Measurements from ENCODE around the gene TOX2. TPM values are rescaled to one million over a fixed set of nuclear protein-coding genes. Genes with fewer than 3 reads are reported as not detected.
A peak's percentile ranks its signal among the peaks of the same experiment; 100 is the strongest.

The TOX2 gene
- total RNA-seq, 2 donors from 2014 or later: 2.4 to 3.4 TPM

DNA sequence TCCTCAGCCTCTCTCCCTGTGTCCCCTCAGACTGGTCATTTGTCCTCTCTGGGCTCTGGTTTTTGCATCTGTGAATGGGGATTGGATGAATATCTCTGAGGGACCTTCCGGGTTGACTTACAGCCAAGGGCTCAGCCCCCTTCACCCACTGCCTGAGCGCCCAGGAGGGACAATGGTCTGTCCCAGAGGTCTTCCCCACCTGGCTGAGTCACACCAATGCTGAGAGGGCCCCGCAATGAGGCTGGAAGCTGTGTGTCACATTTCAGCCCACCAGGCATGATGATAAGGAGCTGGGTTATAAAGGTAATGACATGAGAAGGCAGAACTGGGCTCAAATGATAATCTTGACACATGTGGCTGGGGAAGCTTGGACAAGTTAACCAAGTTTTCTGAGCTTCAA is 70.5 kb downstream of the TOX2 start:
- Mint-ChIP-seq H3K4me1 (peaks cover 21% of the 10 kb centered on the region), H3K27ac (no peak overlapping the region), H3K9me3 (peaks cover 5% of the 10 kb centered on the region), H3K27me3 (ENCODE audit: insufficient read depth) (no peaks in the 10 kb centered on the region), H3K4me3 (no peak overlapping the region), H3K36me3 (ENCODE audit: low read depth) (no peaks in the 10 kb centered on the region)
- H3K36me3 ChIP-seq (ENCODE audit: control insufficient read depth, insufficient read depth, low read length): no peaks in the 10 kb centered on the region
- 88 to 92% methylated on average over 2 to 3 of the region's 3 CpGs for WGBS, 2 experiments (ENCODE audit: insufficient coverage in 1 of 2, insufficient read length in 1 of 2)
- no peaks in the 10 kb centered on the region for H3K4me1 ChIP-seq (ENCODE audit: control insufficient read depth, insufficient read depth, low read length)
- no peak overlapping the region for H3K27ac ChIP-seq (ENCODE audit: low read depth, low read length)
- no peak overlapping the region for H3K9ac ChIP-seq (ENCODE audit: extremely low read depth, low read length, poor library complexity, severe bottlenecking)
- DNase-seq: no peak
- TF ChIP-seq, protein P1, sequence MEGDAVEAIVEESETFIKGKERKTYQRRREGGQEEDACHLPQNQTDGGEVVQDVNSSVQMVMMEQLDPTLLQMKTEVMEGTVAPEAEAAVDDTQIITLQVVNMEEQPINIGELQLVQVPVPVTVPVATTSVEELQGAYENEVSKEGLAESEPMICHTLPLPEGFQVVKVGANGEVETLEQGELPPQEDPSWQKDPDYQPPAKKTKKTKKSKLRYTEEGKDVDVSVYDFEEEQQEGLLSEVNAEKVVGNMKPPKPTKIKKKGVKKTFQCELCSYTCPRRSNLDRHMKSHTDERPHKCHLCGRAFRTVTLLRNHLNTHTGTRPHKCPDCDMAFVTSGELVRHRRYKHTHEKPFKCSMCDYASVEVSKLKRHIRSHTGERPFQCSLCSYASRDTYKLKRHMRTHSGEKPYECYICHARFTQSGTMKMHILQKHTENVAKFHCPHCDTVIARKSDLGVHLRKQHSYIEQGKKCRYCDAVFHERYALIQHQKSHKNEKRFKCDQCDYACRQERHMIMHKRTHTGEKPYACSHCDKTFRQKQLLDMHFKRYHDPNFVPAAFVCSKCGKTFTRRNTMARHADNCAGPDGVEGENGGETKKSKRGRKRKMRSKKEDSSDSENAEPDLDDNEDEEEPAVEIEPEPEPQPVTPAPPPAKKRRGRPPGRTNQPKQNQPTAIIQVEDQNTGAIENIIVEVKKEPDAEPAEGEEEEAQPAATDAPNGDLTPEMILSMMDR (conservative IDR thresholded peaks at IDR 0.05): no peak
- no peaks in the 10 kb centered on the region for H3K9me3 ChIP-seq (ENCODE audit: control insufficient read depth, low read length)
- no peaks in the 10 kb centered on the region for H3K27me3 ChIP-seq (ENCODE audit: control insufficient read depth, insufficient read depth, low read length, poor library complexity, severe bottlenecking)
- no peak overlapping the region for H3K4me3 ChIP-seq (ENCODE audit: low read length)

GRCh38 chr20:43985608-43986316 is 71.1 kb downstream of the TOX2 start:
- no peak overlapping the region for H3K27ac Mint-ChIP-seq
- H3K36me3 ChIP-seq (ENCODE audit: control insufficient read depth, insufficient read depth, low read length): no peaks in the 10 kb centered on the region
- H3K27me3 Mint-ChIP-seq (ENCODE audit: insufficient read depth): no peaks in the 10 kb centered on the region
- no peaks in the 10 kb centered on the region for H3K9me3 ChIP-seq (ENCODE audit: control insufficient read depth, low read length)
- DNase-seq: peak; percentile 58
- H3K27ac ChIP-seq (ENCODE audit: low read depth, low read length): no peak overlapping the region
- H3K4me3 Mint-ChIP-seq: no peak overlapping the region
- TF ChIP-seq, protein P1 (conservative IDR thresholded peaks at IDR 0.05): peak; percentile 19
- no peak overlapping the region for H3K4me3 ChIP-seq (ENCODE audit: low read length)
- no peaks in the 10 kb centered on the region for H3K27me3 ChIP-seq (ENCODE audit: control insufficient read depth, insufficient read depth, low read length, poor library complexity, severe bottlenecking)
- H3K36me3 Mint-ChIP-seq (ENCODE audit: low read depth): no peaks in the 10 kb centered on the region
- no peak overlapping the region for H3K9ac ChIP-seq (ENCODE audit: extremely low read depth, low read length, poor library complexity, severe bottlenecking)
- H3K9me3 Mint-ChIP-seq: peaks cover 5% of the 10 kb centered on the region
- H3K4me1 Mint-ChIP-seq: peaks cover 21% of the 10 kb centered on the region
- WGBS, 2 experiments (ENCODE audit: insufficient coverage in 1 of 2, insufficient read length in 1 of 2): 83 to 93% methylated on average over 7 to 9 of the region's 9 CpGs
- H3K4me1 ChIP-seq (ENCODE audit: control insufficient read depth, insufficient read depth, low read length): no peaks in the 10 kb centered on the region

DNA sequence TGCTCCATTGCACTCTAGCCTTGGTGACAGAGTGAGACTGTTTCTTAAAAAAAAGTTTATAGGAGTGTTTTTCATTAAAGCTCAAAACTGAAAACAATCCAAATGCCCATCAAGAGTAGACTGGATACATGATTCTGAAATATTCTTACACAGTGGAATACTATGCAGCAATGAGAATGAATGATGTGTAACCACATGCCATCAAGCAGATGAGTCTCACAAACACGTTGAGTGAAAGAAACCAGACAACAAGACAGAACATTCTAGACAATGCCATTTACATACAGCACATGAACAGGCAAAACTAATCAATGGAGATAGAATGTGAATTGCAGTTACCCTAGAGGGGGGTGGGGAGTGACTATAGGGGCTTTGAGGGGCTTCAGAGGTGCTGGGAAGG is 72.4 kb downstream of the TOX2 start:
- H3K4me1 ChIP-seq (ENCODE audit: control insufficient read depth, insufficient read depth, low read length): no peaks in the 10 kb centered on the region
- TF ChIP-seq, protein P1 (conservative IDR thresholded peaks at IDR 0.05): no peak
- no peak overlapping the region for H3K27ac Mint-ChIP-seq

More for the DNA sequence above, 72.4 kb downstream of the TOX2 start:
- H3K27me3 Mint-ChIP-seq (ENCODE audit: insufficient read depth): no peaks in the 10 kb centered on the region
- no peaks in the 10 kb centered on the region for H3K27me3 ChIP-seq (ENCODE audit: control insufficient read depth, insufficient read depth, low read length, poor library complexity, severe bottlenecking)
- H3K4me3 ChIP-seq (ENCODE audit: low read length): no peak overlapping the region
- H3K27ac ChIP-seq (ENCODE audit: low read depth, low read length): no peak overlapping the region
- H3K4me1 Mint-ChIP-seq: peaks cover 20% of the 10 kb centered on the region
- H3K9ac ChIP-seq (ENCODE audit: extremely low read depth, low read length, poor library complexity, severe bottlenecking): no peak overlapping the region
- no peaks in the 10 kb centered on the region for H3K36me3 ChIP-seq (ENCODE audit: control insufficient read depth, insufficient read depth, low read length)
- no peak for DNase-seq
- H3K9me3 Mint-ChIP-seq: peaks cover 5% of the 10 kb centered on the region
- no peaks in the 10 kb centered on the region for H3K9me3 ChIP-seq (ENCODE audit: control insufficient read depth, low read length)
- 80% methylated on average over 1 of the region's 1 CpG; no CpG with 5 or more reads in 1 of the 2 experiments for WGBS, 2 experiments (ENCODE audit: insufficient coverage in 1 of 2, insufficient read length in 1 of 2)
- H3K4me3 Mint-ChIP-seq: no peak overlapping the region
- no peaks in the 10 kb centered on the region for H3K36me3 Mint-ChIP-seq (ENCODE audit: low read depth)
